HG02840 (cell line): Measurements from ENCODE around the gene SLC46A2.
A peak's percentile ranks its signal among the peaks of the same experiment; 100 is the strongest.

Experiments used
- ATAC-seq: cut with Tn5 transposase; IDR thresholded peaks from one replicate; pipeline ENCODE4 v1.9.1; 2021; ENCODE audit warnings: mild to moderate bottlenecking, moderate library complexity, moderate number of reproducible peaks; ENCODE audit not compliant: unreplicated experiment, low FRiP score

The SLC46A2 gene

DNA sequence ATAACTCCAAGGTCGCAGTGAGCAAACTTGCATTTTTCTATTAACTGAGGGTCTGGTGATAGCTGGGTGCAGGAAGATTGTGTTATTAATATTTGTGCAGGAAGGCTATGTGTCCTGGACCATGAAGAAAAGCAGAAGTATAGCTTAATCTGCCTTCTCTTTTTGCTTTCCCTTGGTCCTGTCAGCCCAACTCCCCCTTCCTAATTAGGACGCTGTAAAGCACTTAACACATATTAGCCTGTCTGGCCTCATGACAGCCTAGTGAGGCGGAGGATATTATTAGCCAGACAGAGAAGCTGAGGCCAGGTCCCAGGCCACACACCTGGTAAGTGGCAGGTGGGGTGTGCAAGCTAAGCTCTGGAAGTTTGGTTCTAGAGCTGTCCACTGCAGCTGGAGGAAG, 29.5 kb downstream of the SLC46A2 start:
- no peak for ATAC-seq

DNA sequence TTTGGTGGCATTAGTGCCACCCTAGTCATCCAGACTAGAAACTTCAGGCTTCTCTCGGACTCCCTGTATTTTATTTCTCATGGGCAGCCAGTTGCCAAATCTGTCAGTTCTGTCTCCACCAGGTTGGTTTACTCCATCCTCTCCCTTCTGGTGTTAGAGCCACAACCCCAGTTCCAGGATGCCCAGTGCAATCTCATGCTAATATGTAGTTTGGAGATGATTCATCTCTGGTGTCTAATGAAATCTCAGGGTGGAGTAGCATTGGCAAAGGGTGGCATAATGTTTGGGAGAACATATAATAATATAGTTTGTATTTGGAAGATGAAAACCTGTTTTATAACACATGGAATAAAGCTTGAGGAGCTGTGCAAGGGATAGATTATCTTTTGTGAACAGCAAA, 30.2 kb downstream of the SLC46A2 start:
- ATAC-seq, result no peak

DNA sequence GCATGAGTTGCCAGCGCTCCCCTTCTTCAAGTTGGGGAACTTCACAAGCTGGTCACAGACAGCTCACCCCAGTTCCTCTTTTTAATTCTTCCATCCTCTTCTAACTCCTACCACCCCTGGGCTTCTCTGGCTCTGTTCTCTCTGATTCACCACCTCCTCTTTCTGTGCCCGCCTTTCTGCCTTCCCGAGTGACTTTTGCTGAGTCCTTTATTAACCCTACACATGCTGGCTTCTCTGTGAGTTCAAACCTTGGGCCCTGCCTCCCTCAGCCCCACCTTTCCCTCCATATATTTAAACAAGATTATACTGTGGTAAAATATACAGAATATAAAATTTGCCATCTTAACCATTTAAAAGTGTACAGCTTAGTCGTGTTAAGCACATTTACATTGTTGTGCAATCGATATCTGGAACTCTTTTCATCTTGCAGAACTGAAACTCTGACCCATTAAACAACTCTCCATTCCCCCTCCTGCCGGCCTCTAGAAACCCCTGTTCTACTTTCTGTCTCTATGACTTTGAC, 32.0 kb downstream of the SLC46A2 start:
- ATAC-seq, result no peak

DNA sequence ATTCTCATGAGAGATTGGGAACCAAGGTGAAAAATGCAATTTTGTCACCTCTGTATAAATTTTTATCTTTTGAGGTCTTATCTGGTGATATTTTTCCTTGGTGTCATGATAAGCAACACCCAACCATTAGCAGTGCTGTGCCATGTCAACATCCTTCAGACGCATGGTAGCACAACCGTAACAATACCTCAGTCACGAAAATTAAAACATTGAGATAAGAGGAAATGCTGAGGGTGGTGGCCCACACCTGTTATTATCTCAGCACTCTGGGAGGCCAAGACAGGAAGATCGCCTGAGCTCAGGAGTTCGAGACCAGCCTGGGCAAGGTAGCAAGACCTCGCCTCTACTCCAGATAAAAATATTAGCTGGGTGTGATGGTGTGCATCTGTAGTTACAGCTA, 32.7 kb downstream of the SLC46A2 start:
- no peak for ATAC-seq

DNA sequence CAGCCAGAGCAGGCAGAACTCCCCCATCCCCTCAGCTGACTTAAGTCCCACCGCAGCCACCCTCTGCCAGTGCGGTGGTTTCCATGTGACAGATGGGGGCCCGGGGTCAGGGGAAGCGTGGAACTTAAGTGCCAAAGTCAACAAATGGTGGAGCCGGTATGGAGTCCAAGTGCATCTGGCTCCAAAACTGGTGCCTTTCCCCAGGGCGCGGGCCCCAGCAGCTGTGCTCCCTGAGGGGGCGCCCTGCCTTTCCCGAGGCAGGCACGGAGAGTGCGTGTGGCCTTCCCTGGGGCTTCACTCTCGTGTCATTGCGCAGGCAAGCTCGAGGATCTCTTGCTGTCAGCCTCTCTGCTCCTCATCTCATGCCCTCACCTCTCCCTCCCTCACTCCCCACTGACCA, 33.8 kb downstream of the SLC46A2 start:
- ATAC-seq, result no peak

DNA sequence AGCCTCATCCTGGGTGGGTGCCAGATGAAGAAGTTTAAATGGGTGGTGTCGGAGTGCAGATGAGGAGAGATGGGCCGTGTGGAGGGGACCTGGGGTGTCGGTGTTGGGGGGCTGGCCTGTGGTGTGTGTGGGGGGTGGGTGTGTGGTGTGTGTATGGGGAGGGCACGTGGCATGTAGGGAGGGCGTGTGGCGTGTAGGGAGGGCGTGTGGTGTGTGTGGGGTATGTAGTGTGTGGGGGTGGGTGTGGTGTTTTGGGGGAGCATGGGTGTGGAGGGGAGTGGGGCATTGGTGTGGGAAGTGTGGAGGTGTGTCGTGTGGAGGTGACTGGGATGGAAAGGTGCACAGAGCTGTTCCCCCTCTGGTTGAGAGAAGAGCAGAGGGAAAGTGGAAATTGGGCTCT, 34.5 kb downstream of the SLC46A2 start:
- ATAC-seq, result no peak

DNA sequence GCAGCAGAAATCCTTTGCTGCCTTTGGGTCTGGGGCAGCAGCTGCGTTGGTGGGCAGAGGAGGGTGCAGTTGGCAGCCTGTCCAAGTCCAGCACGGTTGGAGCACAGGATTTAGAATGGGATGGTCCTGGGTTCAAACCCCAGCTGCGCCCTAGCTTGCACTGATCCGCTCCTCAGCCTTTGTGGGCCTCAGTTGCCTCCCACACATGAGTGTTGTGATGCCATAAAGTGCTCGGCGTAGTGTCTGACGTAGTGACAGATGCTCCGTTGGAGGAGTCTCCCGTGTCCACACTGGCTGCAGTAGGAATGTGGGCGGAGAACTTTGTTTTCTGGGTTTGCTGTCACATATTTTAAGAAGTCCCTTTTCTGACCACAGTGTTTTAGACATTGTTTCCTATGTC, 36.0 kb downstream of the SLC46A2 start:
- no peak for ATAC-seq

DNA sequence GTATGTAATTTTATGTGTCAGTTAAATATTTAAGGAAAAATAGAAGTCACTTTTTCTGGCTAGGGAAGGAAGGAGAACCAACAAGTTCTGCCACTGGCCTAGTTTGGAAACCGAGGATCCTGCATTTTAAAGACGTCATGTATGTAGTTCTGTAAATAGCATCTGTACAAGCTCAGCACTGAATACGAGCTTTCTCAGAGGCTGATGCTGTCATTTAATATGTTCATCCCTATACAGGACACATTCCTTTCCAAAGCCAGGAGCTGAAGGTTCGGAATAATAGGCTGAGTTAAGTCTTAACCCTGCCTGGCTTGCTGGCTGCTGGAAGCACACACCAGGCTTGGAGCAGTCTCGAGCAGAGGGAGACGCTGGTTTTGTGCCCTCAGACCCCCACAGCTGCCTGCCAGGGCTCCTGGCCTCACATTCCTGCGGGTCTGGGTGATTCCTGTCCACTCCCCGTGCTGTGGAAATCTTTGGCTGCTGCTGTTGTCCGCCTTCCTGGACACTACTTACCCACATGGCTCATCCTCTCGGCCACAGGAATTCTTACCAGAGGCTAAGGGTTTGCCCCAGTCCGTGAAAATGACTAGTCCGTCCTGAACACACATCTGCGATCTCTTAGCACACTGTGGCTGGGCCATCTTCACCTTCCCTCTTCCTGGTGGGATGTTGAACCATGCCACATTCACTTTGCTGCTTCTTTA, 36.6 kb downstream of the SLC46A2 start:
- no peak for ATAC-seq

DNA sequence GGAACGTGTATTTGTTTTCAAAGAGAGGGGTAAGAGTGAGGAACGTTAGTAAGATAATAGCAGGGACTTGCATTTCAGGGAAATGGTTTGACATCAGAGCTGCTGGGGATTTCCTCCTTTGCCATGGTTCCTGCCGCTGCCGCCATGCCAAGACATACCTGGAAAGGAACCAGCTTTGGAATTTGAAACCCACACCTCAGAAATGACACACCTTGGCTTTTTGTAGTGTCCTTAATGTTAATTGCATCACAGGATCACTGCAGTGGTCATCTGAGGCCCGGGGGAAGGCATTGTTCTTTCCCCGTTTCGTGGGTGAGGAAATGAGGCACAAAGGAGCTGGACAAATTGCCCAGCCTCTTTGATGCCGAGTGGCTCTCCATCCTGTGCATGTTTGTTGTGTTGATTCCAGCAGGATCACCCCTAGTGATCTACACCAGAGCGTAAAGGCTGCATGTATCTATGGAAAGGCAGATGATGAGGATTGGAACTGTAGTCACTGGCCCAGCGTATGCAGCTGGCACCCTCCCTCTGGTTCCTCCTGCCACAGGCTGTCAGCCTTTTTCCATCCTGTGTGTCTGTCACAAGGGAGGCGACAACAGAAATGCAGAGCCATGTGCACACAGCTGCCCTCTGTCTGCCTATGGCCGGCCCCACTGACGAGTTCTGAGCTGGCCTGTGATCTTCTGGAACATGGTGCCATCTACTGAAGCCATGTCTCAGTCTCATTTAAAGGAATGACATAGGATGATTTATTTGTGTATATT, 37.8 kb downstream of the SLC46A2 start:
- no peak for ATAC-seq

DNA sequence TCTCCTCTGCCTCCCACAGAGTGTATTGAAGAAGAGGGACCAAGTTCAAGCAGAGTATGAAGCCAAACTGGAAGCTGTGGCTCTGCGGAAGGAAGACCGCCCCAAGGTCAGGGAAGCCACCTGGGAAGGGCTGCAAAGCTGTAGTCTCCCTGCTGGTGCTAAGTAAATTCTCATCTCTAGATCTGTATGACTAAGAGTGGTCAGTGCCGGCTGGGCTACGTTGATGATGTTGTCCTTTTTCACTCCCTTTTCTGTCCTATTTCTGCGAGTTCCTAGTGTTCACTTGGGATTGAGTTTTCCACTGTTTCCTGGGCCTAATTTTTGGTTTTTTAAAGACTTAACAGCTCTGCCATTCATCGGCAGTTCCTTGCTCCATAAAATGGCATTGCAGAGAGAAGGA, 39.8 kb downstream of the SLC46A2 start:
- no peak for ATAC-seq

DNA sequence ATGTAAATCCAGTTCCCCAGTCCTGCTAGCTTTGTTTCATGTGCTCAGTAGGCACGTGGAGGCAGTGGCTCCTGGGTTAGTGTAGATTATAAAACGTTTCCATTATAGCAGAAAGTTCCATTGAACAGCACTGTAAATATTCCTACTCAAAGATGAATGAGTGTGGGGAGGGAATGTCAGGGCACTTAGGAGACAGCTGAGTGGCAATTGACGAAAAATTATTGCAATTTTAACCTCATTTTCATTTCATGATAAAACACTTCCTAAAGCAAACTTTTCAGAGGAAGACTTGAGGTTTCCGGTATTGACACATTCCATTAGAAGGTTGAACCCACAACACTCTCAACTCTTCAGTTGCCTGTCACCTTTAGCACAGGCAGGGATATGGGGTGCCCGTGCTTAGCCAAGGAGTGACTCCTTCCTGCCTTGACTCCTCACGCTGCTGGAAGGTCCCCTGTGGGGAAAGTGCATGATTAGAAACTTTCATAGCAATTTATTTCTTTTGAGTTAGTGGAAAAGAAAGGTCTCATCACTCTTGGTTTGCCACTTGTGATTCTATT, 41.2 kb downstream of the SLC46A2 start:
- no peak for ATAC-seq

DNA sequence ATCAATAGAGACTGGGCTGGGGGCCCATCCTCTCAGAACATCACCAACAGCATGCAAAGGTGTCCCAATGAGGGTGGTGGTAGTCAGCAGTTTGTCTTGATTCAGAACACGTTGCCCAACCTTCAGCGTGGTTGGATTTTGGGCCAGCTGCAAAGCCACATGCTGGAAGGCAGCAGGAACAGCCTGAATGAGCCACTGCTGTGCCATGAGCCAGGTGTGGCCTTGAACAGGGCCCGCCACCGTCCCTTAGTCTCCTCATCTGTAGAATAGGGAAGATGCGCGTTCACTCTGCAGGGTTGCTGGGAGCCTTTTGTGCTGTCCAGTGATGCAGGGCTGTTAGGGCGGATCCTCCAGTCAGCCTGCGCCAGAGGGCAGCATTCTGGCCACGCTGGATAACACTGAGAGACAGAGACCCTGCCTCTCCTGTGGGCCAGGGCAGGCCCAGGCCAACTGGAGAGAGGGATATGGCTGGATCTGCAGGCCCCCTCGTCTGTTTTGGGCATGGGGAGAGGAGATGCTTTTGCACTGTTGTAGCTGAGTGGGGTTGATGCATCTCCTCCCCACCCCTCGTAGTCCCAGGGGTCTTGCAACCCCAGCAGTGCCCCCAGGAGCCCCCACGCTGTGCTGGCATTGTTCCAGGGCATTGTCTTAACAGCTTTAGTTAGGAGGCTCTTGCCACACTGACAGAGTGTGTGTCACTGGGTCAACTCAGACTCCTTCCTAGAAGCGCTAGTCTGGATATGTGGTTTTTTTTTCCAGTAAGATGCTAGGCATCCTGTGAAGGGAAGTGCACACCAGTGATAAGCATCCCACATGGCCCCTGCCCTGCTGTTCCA, 42.1 kb downstream of the SLC46A2 start:
- ATAC-seq, result no peak

DNA sequence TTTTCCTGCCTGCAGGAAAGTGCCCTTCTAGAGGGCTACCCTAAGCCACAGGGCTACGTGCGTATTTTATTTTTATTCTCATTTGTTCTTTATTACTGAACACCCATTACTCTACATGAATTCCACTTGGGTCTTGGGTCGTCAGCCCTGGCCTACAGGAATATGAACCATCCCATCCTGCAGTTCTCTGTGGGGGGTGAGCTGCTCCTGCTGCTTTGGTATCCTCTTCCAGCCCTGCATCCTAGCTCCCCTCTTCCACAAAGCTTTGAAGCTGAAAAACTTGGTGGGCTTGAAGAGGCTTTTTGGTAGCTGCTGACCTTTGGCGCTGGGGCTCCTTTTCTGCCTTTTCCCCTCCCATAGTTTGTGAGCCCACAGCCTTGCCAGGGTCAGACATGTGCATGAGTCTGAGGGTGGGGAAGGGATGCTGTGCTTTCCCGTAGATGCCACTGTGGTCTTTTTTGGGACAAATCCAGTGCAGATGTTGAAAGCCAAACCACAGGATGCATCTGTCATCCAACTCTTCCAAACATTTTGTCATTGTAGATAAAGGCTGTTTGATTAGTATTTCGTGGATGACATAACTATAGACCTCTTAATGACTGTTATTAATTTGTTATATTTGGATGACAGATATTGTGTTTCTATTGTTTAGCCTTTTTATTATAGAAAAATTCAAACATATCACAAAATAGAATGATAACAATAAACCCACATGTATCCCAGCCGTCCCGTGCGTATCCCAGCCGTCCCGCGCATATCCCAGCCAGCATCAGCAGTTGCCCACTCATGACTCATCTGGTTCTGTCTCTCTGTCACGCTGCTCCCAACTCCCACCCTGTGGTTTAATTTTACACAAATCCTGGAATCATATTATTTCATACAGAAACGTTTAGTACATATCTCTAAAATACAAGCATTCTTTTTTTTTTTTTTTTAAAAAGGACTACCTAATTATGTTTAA, 43.9 kb downstream of the SLC46A2 start:
- ATAC-seq, result no peak

DNA sequence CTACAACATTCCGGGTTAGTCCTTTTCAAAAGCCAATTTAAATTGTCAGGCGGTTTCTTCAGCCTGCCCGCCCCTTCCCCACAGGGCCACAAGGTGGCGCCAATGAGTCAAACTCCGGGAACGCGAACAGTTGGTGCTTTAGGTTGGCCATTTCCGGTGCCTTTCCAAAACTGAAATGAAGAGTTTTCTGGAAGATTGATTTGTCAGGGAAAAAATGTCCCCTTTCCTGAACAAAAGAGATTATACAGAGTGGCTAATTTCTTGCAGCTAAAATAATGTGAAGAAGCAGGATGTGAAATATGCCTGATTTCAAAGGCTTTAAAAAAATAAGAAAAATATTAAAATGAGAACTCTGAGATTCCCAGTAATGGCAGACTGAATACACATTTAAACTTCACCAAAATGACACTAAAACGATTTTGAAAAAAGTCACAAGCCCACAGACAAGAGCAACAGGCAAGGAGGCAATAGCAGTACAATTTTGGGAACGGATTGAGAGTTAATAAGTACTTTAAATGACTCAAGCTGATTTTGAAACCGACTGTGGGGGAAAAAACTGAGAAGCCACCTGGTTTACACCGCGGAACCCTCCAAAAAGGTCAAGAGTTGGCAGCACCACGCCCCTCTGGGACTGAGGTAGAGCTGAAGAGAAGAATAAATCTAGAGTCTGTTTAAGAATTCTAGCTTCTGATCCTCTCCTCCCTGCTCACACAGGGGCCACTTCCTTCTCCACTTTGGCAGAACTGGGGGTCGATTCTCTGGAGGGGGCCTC, 45.7 kb downstream of the SLC46A2 start:
- peak; percentile 72 for ATAC-seq

DNA sequence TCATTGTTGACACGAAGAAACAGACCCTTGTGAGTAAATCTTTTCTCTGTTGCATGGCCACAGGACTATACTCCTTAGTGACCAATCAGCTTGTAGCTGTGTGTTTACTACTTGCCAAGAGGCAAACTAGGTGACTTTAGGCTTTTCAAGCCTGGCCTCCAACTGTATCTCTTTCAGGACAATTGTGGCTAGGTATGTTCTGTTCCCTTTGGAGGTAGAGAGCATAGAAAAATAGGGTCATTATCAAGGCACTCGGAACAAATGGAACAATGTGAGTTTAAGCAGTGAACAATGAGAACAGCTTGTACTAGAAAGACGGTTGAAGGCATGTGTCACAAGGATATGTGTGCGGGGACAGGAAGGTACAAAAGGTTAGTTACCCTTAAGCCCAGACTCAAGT, 48.1 kb downstream of the SLC46A2 start:
- no peak for ATAC-seq

DNA sequence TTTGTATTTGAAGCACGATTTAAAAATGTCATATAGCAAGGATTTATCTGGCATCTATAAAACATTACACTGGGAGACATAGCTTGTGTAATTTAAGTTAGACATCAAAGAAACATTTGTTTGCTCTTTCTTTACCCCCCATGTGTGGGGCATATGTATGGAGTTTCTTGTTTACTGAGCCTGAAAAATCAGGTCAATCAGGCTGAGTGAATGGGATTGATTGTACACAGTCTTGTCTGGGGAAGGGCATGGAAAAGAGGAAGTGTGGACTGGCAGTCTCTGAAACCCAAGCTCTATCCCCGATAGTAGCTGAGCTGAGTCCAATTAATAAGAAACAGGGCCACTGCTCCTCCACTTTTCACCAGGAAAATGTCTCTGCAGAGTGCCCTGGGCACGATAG, 49.4 kb downstream of the SLC46A2 start:
- ATAC-seq, result no peak

DNA sequence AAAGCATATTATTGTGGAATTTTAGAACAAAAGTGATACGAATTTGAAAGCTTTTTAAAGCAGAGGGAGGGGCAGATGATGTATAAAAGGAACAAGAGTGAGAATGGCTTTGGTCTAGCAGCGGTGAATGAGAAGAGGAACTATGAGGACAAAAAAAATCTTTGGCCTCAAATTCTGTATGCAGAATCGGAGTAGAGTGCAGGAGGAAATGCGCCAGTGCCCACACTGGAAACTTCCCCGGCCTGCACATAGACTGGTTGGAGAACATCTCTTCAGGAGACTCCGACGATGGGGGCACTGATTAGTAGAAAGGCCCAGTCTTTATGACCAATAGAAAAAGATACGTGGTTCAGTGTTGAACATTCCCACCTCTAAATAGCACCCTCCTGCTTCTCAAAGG, 51.3 kb downstream of the SLC46A2 start:
- no peak for ATAC-seq

DNA sequence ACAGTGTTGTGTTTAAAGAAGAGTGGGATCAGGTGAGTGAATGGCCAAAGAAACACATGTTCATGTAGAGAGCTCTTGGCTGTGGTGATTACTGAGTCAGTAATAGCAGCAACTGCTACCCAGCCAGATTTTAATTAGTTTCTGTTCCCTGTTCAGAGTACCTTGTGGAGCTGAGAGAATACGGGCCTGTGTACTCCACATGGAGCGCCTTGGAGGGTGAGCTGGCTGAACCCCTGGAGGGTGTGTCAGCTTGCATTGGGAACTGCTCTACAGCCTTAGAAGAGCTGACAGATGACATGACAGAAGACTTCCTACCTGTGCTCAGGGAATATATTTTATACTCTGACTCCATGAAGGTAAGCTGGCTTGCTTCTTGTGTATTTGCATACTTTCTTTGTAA, 52.3 kb downstream of the SLC46A2 start:
- no peak for ATAC-seq

DNA sequence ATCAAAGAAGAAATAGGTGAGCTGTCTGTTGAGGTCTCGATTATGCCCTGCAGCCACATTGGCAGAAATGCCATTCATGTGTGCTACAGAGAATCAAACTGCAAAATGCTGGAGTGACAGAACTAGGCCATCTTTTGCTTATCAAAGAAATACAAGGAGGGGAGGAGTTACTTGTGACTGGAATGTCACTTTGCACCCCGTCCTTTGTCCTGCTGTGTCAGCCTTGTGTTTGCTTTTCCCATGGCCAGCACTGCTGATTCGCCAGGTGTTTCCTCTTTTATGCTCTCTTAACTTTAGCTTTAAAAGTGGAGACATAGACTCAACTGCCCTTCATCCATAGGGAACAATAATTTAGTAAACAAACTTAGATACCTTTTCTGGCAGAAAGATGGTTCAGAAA, 54.3 kb downstream of the SLC46A2 start:
- ATAC-seq, result no peak
